ENCODE measurements around the gene PKMYT1.

DNA sequence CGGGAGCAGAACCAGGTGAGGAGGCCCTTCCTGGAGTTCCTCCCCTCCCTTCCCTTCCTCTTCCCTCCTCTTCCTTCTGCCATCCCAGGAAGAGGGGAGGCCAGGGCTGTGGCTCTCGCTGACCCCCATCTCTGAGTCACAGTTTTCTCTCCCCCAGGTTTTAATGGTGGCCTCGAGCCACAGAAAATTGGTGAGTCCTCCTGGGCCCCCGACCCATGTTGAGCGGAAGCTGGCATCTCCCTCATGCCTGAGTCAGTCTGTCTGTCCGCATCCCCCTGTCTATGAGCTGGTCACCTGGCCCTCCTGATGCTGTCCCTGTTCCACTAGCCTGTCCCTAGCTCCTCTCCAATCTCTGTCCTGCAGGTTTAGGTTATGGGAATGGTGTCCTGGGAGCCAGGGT is 19.7 kb upstream of the PKMYT1 start:
- TF ChIP-seq, protein P1, sequence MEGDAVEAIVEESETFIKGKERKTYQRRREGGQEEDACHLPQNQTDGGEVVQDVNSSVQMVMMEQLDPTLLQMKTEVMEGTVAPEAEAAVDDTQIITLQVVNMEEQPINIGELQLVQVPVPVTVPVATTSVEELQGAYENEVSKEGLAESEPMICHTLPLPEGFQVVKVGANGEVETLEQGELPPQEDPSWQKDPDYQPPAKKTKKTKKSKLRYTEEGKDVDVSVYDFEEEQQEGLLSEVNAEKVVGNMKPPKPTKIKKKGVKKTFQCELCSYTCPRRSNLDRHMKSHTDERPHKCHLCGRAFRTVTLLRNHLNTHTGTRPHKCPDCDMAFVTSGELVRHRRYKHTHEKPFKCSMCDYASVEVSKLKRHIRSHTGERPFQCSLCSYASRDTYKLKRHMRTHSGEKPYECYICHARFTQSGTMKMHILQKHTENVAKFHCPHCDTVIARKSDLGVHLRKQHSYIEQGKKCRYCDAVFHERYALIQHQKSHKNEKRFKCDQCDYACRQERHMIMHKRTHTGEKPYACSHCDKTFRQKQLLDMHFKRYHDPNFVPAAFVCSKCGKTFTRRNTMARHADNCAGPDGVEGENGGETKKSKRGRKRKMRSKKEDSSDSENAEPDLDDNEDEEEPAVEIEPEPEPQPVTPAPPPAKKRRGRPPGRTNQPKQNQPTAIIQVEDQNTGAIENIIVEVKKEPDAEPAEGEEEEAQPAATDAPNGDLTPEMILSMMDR (IDR thresholded peaks at IDR 0.05), result no peak
- no peak for TF ChIP-seq POLR2A (IDR thresholded peaks at IDR 0.05)

All from testis (tissue), 2 donors.